ENCODE results near the gene HMGXB4.

Gene HMGXB4

GRCh38 chr22:35299673-35300499 is 42.6 kb downstream of the HMGXB4 start, which contains the start of gene TOM1:
TSS of gene TOM1 (plus strand) at chr22:35299894. CDS start at chr22:35299929, 35 bp downstream.
- Histone ChIP-seq H2AFZ (ENCODE audit: low read length, unreplicated experiment) (no peak within 1 kb of the TSS), H3K79me2 (ENCODE audit: control insufficient read depth, insufficient read depth, low read length, unreplicated experiment) (peaks cover 16% of the 10 kb centered on the region), H3K4me1 (ENCODE audit: control insufficient read depth, insufficient read depth, low read length, unreplicated experiment) (peaks cover 16% of the 10 kb centered on the region), H3K36me3 (ENCODE audit: insufficient read depth, low read length) (no peaks in the 10 kb centered on the region), H3K27me3 (ENCODE audit: insufficient read depth, low read length) (no peaks in the 10 kb centered on the region), H3K4me3 (ENCODE audit: low read depth, low read length) (peak within 1 kb of the TSS; percentile 87), H3K27ac (ENCODE audit: low read depth, low read length) (peak within 1 kb of the TSS; percentile 99)

- Histone ChIP-seq H3K36me3 (ENCODE audit: insufficient read depth, low read length) (no peaks in the 10 kb centered on the region), H3K27me3 (ENCODE audit: insufficient read depth, low read length) (no peaks in the 10 kb centered on the region), H2AFZ (ENCODE audit: low read length, unreplicated experiment) (no peak overlapping the region), H3K79me2 (ENCODE audit: control insufficient read depth, insufficient read depth, low read length, unreplicated experiment) (peaks cover 28% of the 10 kb centered on the region), H3K4me3 (ENCODE audit: low read depth, low read length) (peak overlapping the region; percentile 87), H3K4me1 (ENCODE audit: control insufficient read depth, insufficient read depth, low read length, unreplicated experiment) (peaks cover 21% of the 10 kb centered on the region), H3K27ac (ENCODE audit: low read depth, low read length) (peak overlapping the region; percentile 99)
Observed at GRCh38 chr22:35301372-35301874, 44.1 kb downstream of the HMGXB4 start.

GRCh38 chr22:35303029-35303624 is 45.8 kb downstream of the HMGXB4 start:
- Histone ChIP-seq H3K27me3 (ENCODE audit: insufficient read depth, low read length) (no peaks in the 10 kb centered on the region), H3K27ac (ENCODE audit: low read depth, low read length) (peak overlapping the region; percentile 99), H2AFZ (ENCODE audit: low read length, unreplicated experiment) (no peak overlapping the region), H3K36me3 (ENCODE audit: insufficient read depth, low read length) (no peaks in the 10 kb centered on the region), H3K79me2 (ENCODE audit: control insufficient read depth, insufficient read depth, low read length, unreplicated experiment) (peaks cover 40% of the 10 kb centered on the region), H3K4me3 (ENCODE audit: low read depth, low read length) (no peak overlapping the region), H3K4me1 (ENCODE audit: control insufficient read depth, insufficient read depth, low read length, unreplicated experiment) (peaks cover 26% of the 10 kb centered on the region)

GRCh38 chr22:35305525-35306070 is 48.3 kb downstream of the HMGXB4 start:
- Histone ChIP-seq H3K4me3 (ENCODE audit: low read depth, low read length) (no peak overlapping the region), H3K36me3 (ENCODE audit: insufficient read depth, low read length) (no peaks in the 10 kb centered on the region), H3K27ac (ENCODE audit: low read depth, low read length) (no peak overlapping the region), H3K27me3 (ENCODE audit: insufficient read depth, low read length) (no peaks in the 10 kb centered on the region), H2AFZ (ENCODE audit: low read length, unreplicated experiment) (no peak overlapping the region), H3K4me1 (ENCODE audit: control insufficient read depth, insufficient read depth, low read length, unreplicated experiment) (peaks cover 22% of the 10 kb centered on the region), H3K79me2 (ENCODE audit: control insufficient read depth, insufficient read depth, low read length, unreplicated experiment) (peaks cover 52% of the 10 kb centered on the region)

GRCh38 chr22:35306350-35306967 is 49.2 kb downstream of the HMGXB4 start:
- Histone ChIP-seq H3K4me3 (ENCODE audit: low read depth, low read length) (no peak overlapping the region), H3K27me3 (ENCODE audit: insufficient read depth, low read length) (no peaks in the 10 kb centered on the region), H3K36me3 (ENCODE audit: insufficient read depth, low read length) (no peaks in the 10 kb centered on the region), H3K27ac (ENCODE audit: low read depth, low read length) (peak overlapping the region; percentile 16; the same call in 1 of the 2 replicates), H2AFZ (ENCODE audit: low read length, unreplicated experiment) (no peak overlapping the region), H3K4me1 (ENCODE audit: control insufficient read depth, insufficient read depth, low read length, unreplicated experiment) (peaks cover 22% of the 10 kb centered on the region), H3K79me2 (ENCODE audit: control insufficient read depth, insufficient read depth, low read length, unreplicated experiment) (peaks cover 55% of the 10 kb centered on the region)

GRCh38 chr22:35307372-35307771 is 50.1 kb downstream of the HMGXB4 start:
- H3K4me1 ChIP-seq (ENCODE audit: control insufficient read depth, insufficient read depth, low read length, unreplicated experiment), result peaks cover 21% of the 10 kb centered on the region
- H3K36me3 ChIP-seq (ENCODE audit: insufficient read depth, low read length), result no peaks in the 10 kb centered on the region
- peaks cover 55% of the 10 kb centered on the region for H3K79me2 ChIP-seq (ENCODE audit: control insufficient read depth, insufficient read depth, low read length, unreplicated experiment)
- H3K27me3 ChIP-seq (ENCODE audit: insufficient read depth, low read length), result no peaks in the 10 kb centered on the region
- H3K4me3 ChIP-seq (ENCODE audit: low read depth, low read length), result no peak overlapping the region
- no peak overlapping the region for H3K27ac ChIP-seq (ENCODE audit: low read depth, low read length)
- no peak overlapping the region for H2AFZ ChIP-seq (ENCODE audit: low read length, unreplicated experiment)

- H3K4me1 ChIP-seq (ENCODE audit: control insufficient read depth, insufficient read depth, low read length, unreplicated experiment), result peaks cover 21% of the 10 kb centered on the region
- H3K27me3 ChIP-seq (ENCODE audit: insufficient read depth, low read length), result no peaks in the 10 kb centered on the region
- no peaks in the 10 kb centered on the region for H3K36me3 ChIP-seq (ENCODE audit: insufficient read depth, low read length)
- peaks cover 53% of the 10 kb centered on the region for H3K79me2 ChIP-seq (ENCODE audit: control insufficient read depth, insufficient read depth, low read length, unreplicated experiment)
- no peak overlapping the region for H3K4me3 ChIP-seq (ENCODE audit: low read depth, low read length)
- no peak overlapping the region for H2AFZ ChIP-seq (ENCODE audit: low read length, unreplicated experiment)
- H3K27ac ChIP-seq (ENCODE audit: low read depth, low read length), result no peak overlapping the region
Observed at GRCh38 chr22:35307892-35308291, 50.6 kb downstream of the HMGXB4 start.

GRCh38 chr22:35308480-35309021 is 51.3 kb downstream of the HMGXB4 start:
- Histone ChIP-seq H3K27me3 (ENCODE audit: insufficient read depth, low read length) (no peaks in the 10 kb centered on the region), H3K79me2 (ENCODE audit: control insufficient read depth, insufficient read depth, low read length, unreplicated experiment) (peaks cover 49% of the 10 kb centered on the region), H3K4me3 (ENCODE audit: low read depth, low read length) (no peak overlapping the region), H3K4me1 (ENCODE audit: control insufficient read depth, insufficient read depth, low read length, unreplicated experiment) (peaks cover 24% of the 10 kb centered on the region), H3K27ac (ENCODE audit: low read depth, low read length) (no peak overlapping the region), H3K36me3 (ENCODE audit: insufficient read depth, low read length) (no peaks in the 10 kb centered on the region), H2AFZ (ENCODE audit: low read length, unreplicated experiment) (no peak overlapping the region)

GRCh38 chr22:35310556-35311550 is 53.6 kb downstream of the HMGXB4 start:
- Histone ChIP-seq H3K4me3 (ENCODE audit: low read depth, low read length) (no peak overlapping the region), H3K27ac (ENCODE audit: low read depth, low read length) (no peak overlapping the region), H3K4me1 (ENCODE audit: control insufficient read depth, insufficient read depth, low read length, unreplicated experiment) (peaks cover 33% of the 10 kb centered on the region)

More at GRCh38 chr22:35310556-35311550, 53.6 kb downstream of the HMGXB4 start:
- no peaks in the 10 kb centered on the region for H3K27me3 ChIP-seq (ENCODE audit: insufficient read depth, low read length)
- no peak overlapping the region for H2AFZ ChIP-seq (ENCODE audit: low read length, unreplicated experiment)
- H3K36me3 ChIP-seq (ENCODE audit: insufficient read depth, low read length), result no peaks in the 10 kb centered on the region
- H3K79me2 ChIP-seq (ENCODE audit: control insufficient read depth, insufficient read depth, low read length, unreplicated experiment), result peaks cover 45% of the 10 kb centered on the region

Measured in ACC112 (cell line).